BLaER1 treated with 17β-estradiol and CSF1 and Interleukin-3, amounts not matched to agents 10 nM and 100 nM (cell line): ENCODE results near the gene DUOX2.
"Not testable (repeated sequence)": the region's sequence is repeated elsewhere in the genome, so short reads cannot be mapped to it uniquely, and the experiment has no call there.

Source experiments
- H3K27ac ChIP-seq, 11 experiments: shearing (Covaris generic); formaldehyde crosslinking; 2 replicates each; pipeline ENCODE4 v1.8.1; 2022
- H3K27me3 ChIP-seq, 11 experiments: shearing (Covaris generic); formaldehyde crosslinking; 2 replicates each; pipeline ENCODE4 v1.8.1; 2022
- H3K36me3 ChIP-seq, 11 experiments: shearing (Covaris generic); formaldehyde crosslinking; 2 replicates each; pipeline ENCODE4 v1.8.1; 2022
- H3K4me1 ChIP-seq, 10 experiments: shearing (Covaris generic); formaldehyde crosslinking; 2 replicates each; pipeline ENCODE4 v1.8.1; 2022
- H3K4me2 ChIP-seq, 11 experiments: shearing (Covaris generic); formaldehyde crosslinking; 2 replicates each; pipeline ENCODE4 v1.8.1; 2022
- H3K4me3 ChIP-seq, 10 experiments: shearing (Covaris generic); formaldehyde crosslinking; 2 replicates each; pipeline ENCODE4 v1.8.1; 2022
- H3K9ac ChIP-seq, 11 experiments: shearing (Covaris generic); formaldehyde crosslinking; 2 replicates each; pipeline ENCODE4 v1.8.1; 2022
- H3K9me3 ChIP-seq, 11 experiments: shearing (Covaris generic); formaldehyde crosslinking; replicated peaks in 1 of 11; 2 replicates each; pipeline ENCODE4 v1.8.1; 2022
- H4K20me1 ChIP-seq, 11 experiments: shearing (Covaris generic); formaldehyde crosslinking; 2 replicates each; pipeline ENCODE4 v1.8.1; 2022
- Cebpa-rat ChIP-seq, 11 experiments: shearing (Covaris generic); IDR thresholded peaks; 2 replicates each; pipeline ENCODE4 v1.8.1; 2022

Gene DUOX2

GRCh38 chr15:45112591-45113379 is 1.2 kb downstream of the DUOX2 start:
- Histone ChIP-seq H3K27ac (no peak overlapping the region), H3K9me3 (peaks cover 25 to 44% (median 31%) of the 10 kb centered on the region in 11 experiments), H3K4me1 (peaks cover 0 to 10% (median 1%) of the 10 kb centered on the region in 10 experiments; a peak in 7 of 20 replicates), H3K4me3 (0 out of 20 replicates have a peak overlapping the region, but pooled peaks of 1 of the 10 experiments have one; percentile 7), H3K9ac (no peak overlapping the region), H3K27me3 (peaks cover 63 to 66% (median 65%) of the 10 kb centered on the region in 11 experiments), H3K4me2 (no peak overlapping the region), H3K36me3 (0 out of 22 replicates have a peak, but pooled peaks cover 0 to 2% (median 0%) of the 10 kb centered on the region in 11 experiments), H4K20me1 (0 out of 22 replicates have a peak, but pooled peaks cover 0 to 7% (median 0%) of the 10 kb centered on the region in 11 experiments)
- no peak for TF ChIP-seq Cebpa-rat (IDR thresholded peaks at IDR 0.05)

GRCh38 chr15:45112143-45112590 is 1.8 kb downstream of the DUOX2 start:
- Histone ChIP-seq H3K4me3 (0 out of 20 replicates have a peak overlapping the region, but pooled peaks of 1 of the 10 experiments have one; percentile 7), H3K27me3 (peaks cover 56 to 60% (median 59%) of the 10 kb centered on the region in 11 experiments), H3K27ac (no peak overlapping the region), H3K36me3 (0 out of 22 replicates have a peak, but pooled peaks cover 0 to 2% (median 0%) of the 10 kb centered on the region in 11 experiments), H3K9me3 (peaks cover 25 to 44% (median 31%) of the 10 kb centered on the region in 11 experiments), H3K4me1 (peaks cover 0 to 10% (median under 1%) of the 10 kb centered on the region in 10 experiments; a peak in 7 of 20 replicates), H3K4me2 (no peak overlapping the region), H4K20me1 (0 out of 22 replicates have a peak, but pooled peaks cover 0 to 5% (median 0%) of the 10 kb centered on the region in 11 experiments), H3K9ac (no peak overlapping the region)
- no peak for TF ChIP-seq Cebpa-rat (IDR thresholded peaks at IDR 0.05)

- peaks cover 50 to 54% (median 53%) of the 10 kb centered on the region in 11 experiments for H3K27me3 ChIP-seq
- H3K27ac ChIP-seq, result no peak overlapping the region
- 0 out of 22 replicates have a peak, but pooled peaks cover 0 to 2% (median 0%) of the 10 kb centered on the region in 11 experiments for H3K36me3 ChIP-seq
- TF ChIP-seq Cebpa-rat (IDR thresholded peaks at IDR 0.05), result no peak
- peaks cover 25 to 44% (median 31%) of the 10 kb centered on the region in 11 experiments for H3K9me3 ChIP-seq
- no peak overlapping the region for H3K9ac ChIP-seq
- H4K20me1 ChIP-seq, result no peaks in the 10 kb centered on the region
- H3K4me2 ChIP-seq, result no peak overlapping the region
- no peak overlapping the region for H3K4me3 ChIP-seq
- H3K4me1 ChIP-seq, result peaks cover 0 to 15% (median 6%) of the 10 kb centered on the region in 10 experiments; a peak in 18 of 20 replicates
These were observed 2.4 kb downstream of the DUOX2 start for GRCh38 chr15:45111390-45112142.

DNA sequence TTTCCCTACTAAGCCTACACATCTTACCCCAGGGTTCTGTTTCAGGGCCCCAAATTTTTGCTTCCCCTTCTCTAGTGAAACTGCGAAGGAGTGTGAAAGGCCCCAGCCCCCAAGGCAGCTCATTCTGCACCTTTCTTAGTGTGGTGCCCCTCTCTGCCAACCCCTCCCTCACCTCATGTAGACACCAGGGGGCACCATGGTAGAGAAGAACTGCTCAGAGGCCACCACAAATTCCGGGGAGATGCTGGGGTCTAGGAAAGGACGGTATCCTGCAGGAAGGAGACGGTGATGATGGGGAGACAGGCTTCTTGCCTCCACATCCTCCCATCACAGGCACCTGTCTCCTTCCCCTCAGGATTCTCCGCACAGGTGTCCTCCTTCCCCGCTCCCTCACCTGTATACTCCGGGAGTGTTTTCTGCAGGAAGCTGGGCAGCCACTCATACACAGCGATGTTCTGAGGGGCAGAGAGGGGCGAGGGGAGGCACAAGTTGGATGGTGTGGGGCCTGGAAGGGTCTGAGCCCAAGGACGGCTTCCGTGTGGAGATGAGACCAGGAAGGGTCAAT is 3.6 kb downstream of the DUOX2 start:
- Histone ChIP-seq H3K9me3 (peaks cover 25 to 44% (median 31%) of the 10 kb centered on the region in 11 experiments), H3K4me2 (peak overlapping the region in 4 of 11 experiments; percentile 14 to 34 (median 25); a peak in 4 of 22 replicates), H3K27me3 (peaks cover 38 to 42% (median 41%) of the 10 kb centered on the region in 11 experiments), H3K4me1 (peaks cover 0 to 25% (median 13%) of the 10 kb centered on the region in 10 experiments; a peak in 18 of 20 replicates), H3K36me3 (0 out of 22 replicates have a peak, but pooled peaks cover 0 to 2% (median 0%) of the 10 kb centered on the region in 11 experiments), H3K4me3 (no peak overlapping the region), H4K20me1 (no peaks in the 10 kb centered on the region), H3K9ac (no peak overlapping the region), H3K27ac (0 out of 22 replicates have a peak overlapping the region, but pooled peaks of 1 of the 11 experiments have one; percentile 4)
- no peak for TF ChIP-seq Cebpa-rat (IDR thresholded peaks at IDR 0.05)

DNA sequence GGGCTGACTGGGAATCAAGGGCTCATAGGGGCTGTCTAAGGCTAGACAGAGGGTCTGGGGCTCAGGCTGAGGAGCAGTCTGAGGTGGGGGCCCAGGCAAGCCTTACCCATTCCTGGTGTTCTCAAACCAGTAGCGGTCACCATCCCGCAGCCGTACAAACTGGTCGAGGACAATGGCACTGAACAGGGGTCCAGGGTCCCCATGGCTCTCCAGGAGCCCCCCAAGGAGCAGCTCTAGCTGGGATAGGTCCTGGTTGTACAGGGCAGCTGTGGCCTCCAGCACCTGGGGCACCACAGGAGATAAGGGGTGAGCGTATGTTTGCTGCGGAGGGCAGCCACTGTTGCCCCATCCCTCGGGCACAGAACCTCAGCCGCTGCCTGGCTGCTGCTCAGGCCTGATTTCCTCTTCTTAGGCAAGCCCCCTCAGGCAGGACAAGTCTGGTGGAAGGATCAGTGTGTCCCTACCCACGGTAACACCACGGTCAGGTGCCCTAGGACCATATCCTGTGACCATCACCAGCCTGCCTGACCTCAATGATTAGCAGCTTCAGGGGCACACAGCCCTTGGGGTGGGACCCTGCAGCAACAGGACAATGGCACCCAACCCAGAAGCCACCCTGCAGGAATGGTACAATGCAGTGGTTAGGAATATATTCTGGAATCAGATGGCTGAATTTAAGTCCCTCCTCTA is 5.9 kb downstream of the DUOX2 start:
- TF ChIP-seq Cebpa-rat (IDR thresholded peaks at IDR 0.05), result no peak
- Histone ChIP-seq H4K20me1 (no peaks in the 10 kb centered on the region), H3K9ac (no peak overlapping the region), H3K9me3 (peaks cover 18 to 26% (median 19%) of the 10 kb centered on the region in 11 experiments), H3K4me2 (no peak overlapping the region), H3K27me3 (peaks cover 16 to 19% (median 18%) of the 10 kb centered on the region in 11 experiments), H3K4me3 (no peak overlapping the region), H3K27ac (no peak overlapping the region), H3K4me1 (peaks cover 0 to 25% (median 13%) of the 10 kb centered on the region in 10 experiments; a peak in 18 of 20 replicates), H3K36me3 (0 out of 22 replicates have a peak, but pooled peaks cover 0 to 2% (median 0%) of the 10 kb centered on the region in 11 experiments)

GRCh38 chr15:45106002-45106790 is 7.8 kb downstream of the DUOX2 start:
- no peaks in the 10 kb centered on the region for H4K20me1 ChIP-seq
- H3K36me3 ChIP-seq, result no peaks in the 10 kb centered on the region
- peak overlapping the region in 10 of 11 experiments; percentile 10 to 69 (median 48); a peak in 16 of 22 replicates for H3K4me2 ChIP-seq
- H3K4me1 ChIP-seq, result peaks cover 0 to 25% (median 13%) of the 10 kb centered on the region in 10 experiments; a peak in 18 of 20 replicates
- H3K9me3 ChIP-seq, result peaks cover 0 to 7% (median 0%) of the 10 kb centered on the region in 11 experiments; a peak in 8 of 22 replicates
- no peak for TF ChIP-seq Cebpa-rat (IDR thresholded peaks at IDR 0.05)
- no peak overlapping the region for H3K27ac ChIP-seq
- no peak overlapping the region for H3K4me3 ChIP-seq
- peaks cover 0 to under 1% (median 0%) of the 10 kb centered on the region in 11 experiments; a peak in 2 of 22 replicates for H3K27me3 ChIP-seq
- H3K9ac ChIP-seq, result no peak overlapping the region

- Histone ChIP-seq H3K9me3 (peaks cover 0 to 6% (median 0%) of the 10 kb centered on the region in 11 experiments; a peak in 3 of 22 replicates), H3K4me1 (peaks cover 0 to 25% (median 13%) of the 10 kb centered on the region in 10 experiments; a peak in 18 of 20 replicates), H3K9ac (no peak overlapping the region), H3K36me3 (no peaks in the 10 kb centered on the region), H3K27me3 (no peaks in the 10 kb centered on the region), H3K4me2 (peak overlapping the region in 1 of 11 experiments; percentile 56; a peak in 1 of 22 replicates), H3K27ac (no peak overlapping the region), H4K20me1 (no peaks in the 10 kb centered on the region), H3K4me3 (no peak overlapping the region)
- no peak for TF ChIP-seq Cebpa-rat (IDR thresholded peaks at IDR 0.05)
These were observed 8.4 kb downstream of the DUOX2 start for GRCh38 chr15:45105586-45105985.

DNA sequence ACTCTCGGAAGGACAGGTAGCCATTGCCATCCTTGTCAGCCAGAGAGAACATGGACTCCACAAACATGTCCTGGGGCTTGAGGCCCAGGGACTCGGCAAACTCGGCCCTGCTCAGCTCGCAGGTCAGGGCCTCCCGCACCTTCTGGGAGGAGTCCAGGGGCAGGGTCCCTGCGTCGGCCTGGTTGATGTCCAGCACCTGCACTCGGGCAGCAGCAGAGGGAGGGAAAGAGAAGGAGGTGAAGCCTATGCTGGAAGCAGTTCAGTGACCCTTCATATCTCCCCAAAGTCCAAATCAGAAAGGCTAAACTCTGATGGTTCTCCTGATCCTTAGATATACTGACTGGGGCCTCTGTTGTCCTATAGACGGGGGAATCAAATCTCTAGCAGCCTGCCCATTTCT is 9.8 kb downstream of the DUOX2 start:
- not testable (repeated sequence) for H4K20me1 ChIP-seq, H3K27me3 ChIP-seq, H3K36me3 ChIP-seq

More for the DNA sequence above, 9.8 kb downstream of the DUOX2 start:
- H3K9me3 ChIP-seq, H3K9ac ChIP-seq, H3K4me2 ChIP-seq, H3K27ac ChIP-seq, H3K4me3 ChIP-seq: not testable (repeated sequence)
- peaks cover 0 to 17% (median 13%) of the 10 kb centered on the region in 10 experiments; a peak in 16 of 20 replicates for H3K4me1 ChIP-seq
